LNCaP clone FGC (cell line): ENCODE measurements around the gene RRAS.
A peak's percentile ranks its signal among the peaks of the same experiment; 100 is the strongest.

Experiments used
- DNase-seq: peaks from one replicate; pipeline ENCODE4 v3.0.0-alpha.2; 2011; ENCODE audit warnings: low read depth
- H3K4me3 ChIP-seq: 2 replicates; pipeline ENCODE4 v1.5.1; 2011; ENCODE audit warnings: mild to moderate bottlenecking, low read depth, low read length, control low read depth
- CTCF ChIP-seq: IDR thresholded peaks from 2 replicates; pipeline ENCODE4 v1.5.1; 2012; ENCODE audit warnings: mild to moderate bottlenecking; ENCODE audit not compliant: control insufficient read depth, insufficient read depth; ENCODE audit errors: extremely low read depth

The RRAS gene

DNA sequence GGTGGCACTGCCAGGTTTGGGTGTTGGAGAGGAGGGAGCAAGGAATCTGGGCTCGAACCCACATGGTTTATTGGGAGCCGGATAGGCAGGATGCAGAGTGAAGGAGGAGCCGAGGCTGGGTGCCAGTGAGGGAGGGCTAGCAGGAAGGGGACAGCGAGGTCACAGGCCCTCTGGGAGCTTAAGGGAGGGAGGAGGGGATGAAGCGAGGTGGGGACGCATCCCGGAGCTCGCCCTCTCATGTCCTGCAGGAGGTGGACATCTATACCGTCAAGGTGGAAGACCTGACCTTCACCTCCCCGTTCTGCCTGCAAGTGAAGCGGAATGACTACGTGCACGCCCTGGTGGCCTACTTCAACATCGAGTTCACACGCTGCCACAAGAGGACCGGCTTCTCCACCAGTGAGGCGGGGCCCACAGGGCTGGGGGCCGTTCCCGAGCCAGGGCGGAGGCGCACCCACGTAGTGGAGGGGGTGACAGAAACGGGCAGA, 45.9 kb upstream of the RRAS start:
- no peak for DNase-seq
- TF ChIP-seq CTCF, result no peak
- H3K4me3 ChIP-seq, result no peak overlapping the region

GRCh38 chr19:49684983-49685553, 45.1 kb upstream of the RRAS start:
- H3K4me3 ChIP-seq, result no peak overlapping the region
- no peak for TF ChIP-seq CTCF
- DNase-seq, result no peak

DNA sequence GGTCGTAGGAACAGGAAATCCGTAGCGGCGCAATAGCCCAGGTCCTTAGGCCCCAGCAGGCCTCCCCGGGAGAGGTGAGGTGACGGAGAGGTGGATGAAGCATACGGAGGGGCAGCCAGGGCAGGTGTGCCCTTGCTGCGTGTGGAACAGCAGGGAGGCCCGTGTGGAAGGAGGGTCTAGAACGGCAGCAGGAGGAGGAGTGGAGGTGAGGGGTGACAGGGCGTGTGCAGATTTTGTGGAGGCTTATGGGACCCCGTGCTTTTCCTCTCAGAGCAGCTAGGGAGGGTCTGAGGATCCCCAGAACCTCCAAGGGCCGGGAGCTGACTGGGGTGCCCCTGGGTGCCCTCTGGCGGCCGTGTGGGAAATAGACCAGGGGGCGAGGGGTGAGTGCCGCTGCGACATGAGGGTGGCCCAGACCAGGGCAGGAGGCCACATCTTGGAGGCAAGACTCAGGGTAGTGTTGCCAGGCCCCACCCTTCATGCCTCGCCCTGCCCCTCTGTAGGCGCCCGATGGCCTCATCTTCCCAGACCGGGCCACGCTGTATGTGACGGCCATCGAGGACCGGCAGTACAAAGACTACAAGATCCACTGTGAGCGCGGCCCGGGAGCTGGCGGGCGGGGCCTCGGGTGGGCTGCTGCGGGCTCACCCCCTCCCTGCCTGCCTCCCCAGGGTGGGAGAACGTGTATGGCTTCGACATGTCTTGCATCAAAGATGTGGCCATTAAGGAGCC, 44.5 kb upstream of the RRAS start:
- TF ChIP-seq CTCF, result peak; percentile 67
- no peak overlapping the region for H3K4me3 ChIP-seq
- DNase-seq, result no peak

- no peak for DNase-seq
- no peak for TF ChIP-seq CTCF
- no peak overlapping the region for H3K4me3 ChIP-seq
Measured at GRCh38 chr19:49683814-49684250, 43.9 kb upstream of the RRAS start.

GRCh38 chr19:49682274-49682673, 42.3 kb upstream of the RRAS start:
- DNase-seq, result no peak
- no peak for TF ChIP-seq CTCF
- H3K4me3 ChIP-seq, result no peak overlapping the region

DNA sequence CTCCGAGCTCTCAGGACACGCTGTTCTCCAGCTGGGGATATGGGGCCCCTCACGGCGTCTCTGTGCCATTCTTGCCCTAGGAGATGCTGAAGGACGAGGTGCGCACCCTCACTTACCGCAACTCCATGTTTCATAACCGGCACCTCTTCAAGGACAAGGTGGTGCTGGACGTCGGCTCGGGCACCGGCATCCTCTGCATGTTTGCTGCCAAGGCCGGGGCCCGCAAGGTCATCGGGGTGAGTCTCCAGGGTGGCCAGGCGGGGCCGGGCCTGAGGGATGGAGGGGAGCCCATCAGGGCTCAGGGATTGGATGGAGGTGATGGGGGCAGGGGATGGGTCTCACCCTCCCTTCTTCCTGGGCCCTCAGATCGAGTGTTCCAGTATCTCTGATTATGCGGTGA, 41.9 kb upstream of the RRAS start:
- TF ChIP-seq CTCF, result no peak
- no peak for DNase-seq
- H3K4me3 ChIP-seq, result no peak overlapping the region
